Measurements from ENCODE around the gene LTBP1. TPM values are rescaled to one million over a fixed set of nuclear protein-coding genes. Genes with fewer than 3 reads are reported as not detected.

The LTBP1 gene
- total RNA-seq, 4 donors from 2014 or later, result 3.8 to 20.8 (median 11.3) TPM

DNA sequence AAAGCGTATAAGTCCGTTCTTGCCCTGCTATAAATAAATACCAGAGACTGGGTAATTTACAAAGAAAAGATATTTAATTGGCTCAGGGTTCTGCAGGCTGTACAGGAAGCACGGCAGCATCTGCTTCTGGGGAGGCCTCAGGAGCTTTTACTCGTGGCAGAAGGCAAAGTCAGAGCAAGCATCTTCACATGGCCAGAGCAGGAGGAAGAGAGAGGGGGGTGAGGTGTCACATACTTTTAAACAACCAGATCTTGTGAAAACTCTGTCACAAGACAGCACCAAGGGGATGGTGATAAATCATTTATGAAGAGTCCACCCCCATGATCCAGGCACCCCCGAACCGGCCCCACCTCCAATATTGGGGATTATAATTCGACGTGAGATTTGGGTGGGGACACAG, 130.6 kb downstream of the LTBP1 start:
- no peak for TF ChIP-seq POLR2A (IDR thresholded peaks at IDR 0.05)
- TF ChIP-seq, protein P1, sequence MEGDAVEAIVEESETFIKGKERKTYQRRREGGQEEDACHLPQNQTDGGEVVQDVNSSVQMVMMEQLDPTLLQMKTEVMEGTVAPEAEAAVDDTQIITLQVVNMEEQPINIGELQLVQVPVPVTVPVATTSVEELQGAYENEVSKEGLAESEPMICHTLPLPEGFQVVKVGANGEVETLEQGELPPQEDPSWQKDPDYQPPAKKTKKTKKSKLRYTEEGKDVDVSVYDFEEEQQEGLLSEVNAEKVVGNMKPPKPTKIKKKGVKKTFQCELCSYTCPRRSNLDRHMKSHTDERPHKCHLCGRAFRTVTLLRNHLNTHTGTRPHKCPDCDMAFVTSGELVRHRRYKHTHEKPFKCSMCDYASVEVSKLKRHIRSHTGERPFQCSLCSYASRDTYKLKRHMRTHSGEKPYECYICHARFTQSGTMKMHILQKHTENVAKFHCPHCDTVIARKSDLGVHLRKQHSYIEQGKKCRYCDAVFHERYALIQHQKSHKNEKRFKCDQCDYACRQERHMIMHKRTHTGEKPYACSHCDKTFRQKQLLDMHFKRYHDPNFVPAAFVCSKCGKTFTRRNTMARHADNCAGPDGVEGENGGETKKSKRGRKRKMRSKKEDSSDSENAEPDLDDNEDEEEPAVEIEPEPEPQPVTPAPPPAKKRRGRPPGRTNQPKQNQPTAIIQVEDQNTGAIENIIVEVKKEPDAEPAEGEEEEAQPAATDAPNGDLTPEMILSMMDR (IDR thresholded peaks at IDR 0.05), result no peak
- H3K4me3 ChIP-seq (ENCODE audit: low read depth, poor library complexity, severe bottlenecking), result no peak overlapping the region
- 67% methylated on average over 8 of the region's 8 CpGs for WGBS, 2 donors
- intact Hi-C loops (cut with DNase I; ENCODE audit: low total_unique reads), result no loop called here
- DNase-seq (ENCODE audit: low spot score in 2 of 2), result no peak

GRCh38 chr2:33077844-33078243, 131.1 kb downstream of the LTBP1 start:
- no peak for DNase-seq (ENCODE audit: low spot score in 2 of 2)
- intact Hi-C loops (cut with DNase I; ENCODE audit: low total_unique reads), result no loop called here
- H3K4me3 ChIP-seq (ENCODE audit: low read depth, poor library complexity, severe bottlenecking), result no peak overlapping the region
- TF ChIP-seq, protein P1 (IDR thresholded peaks at IDR 0.05), result no peak
- no peak for TF ChIP-seq POLR2A (IDR thresholded peaks at IDR 0.05)
- WGBS, 2 donors, result 54 to 76% methylated on average over 4 of the region's 4 CpGs

DNA sequence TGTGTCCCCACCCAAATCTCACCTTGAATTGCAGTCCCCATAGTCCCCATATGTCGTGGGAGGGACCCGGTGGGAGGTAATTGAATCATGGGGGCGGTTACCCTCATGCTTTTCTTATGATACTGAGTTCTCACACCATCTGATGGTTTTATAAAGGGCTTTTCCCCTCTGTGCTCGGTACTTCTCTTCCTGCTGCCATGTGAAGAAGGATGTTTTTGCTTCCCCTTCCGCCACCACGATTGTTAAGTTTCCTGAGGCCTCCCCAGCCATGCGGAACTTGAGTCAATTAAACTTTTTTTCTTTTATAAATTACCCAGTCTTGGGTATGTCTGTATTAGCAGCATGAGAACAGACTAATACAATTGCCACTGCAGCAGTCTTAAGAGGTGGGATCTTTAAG, 134.9 kb downstream of the LTBP1 start:
- no peak for DNase-seq (ENCODE audit: low spot score in 2 of 2)
- intact Hi-C loops (cut with DNase I; ENCODE audit: low total_unique reads), result no loop called here
- WGBS, 2 donors, result 77 to 83% methylated on average over 6 to 7 of the region's 7 CpGs
- TF ChIP-seq, protein P1 (IDR thresholded peaks at IDR 0.05), result no peak
- TF ChIP-seq POLR2A (IDR thresholded peaks at IDR 0.05), result no peak
- H3K4me3 ChIP-seq (ENCODE audit: low read depth, poor library complexity, severe bottlenecking), result no peak overlapping the region

DNA sequence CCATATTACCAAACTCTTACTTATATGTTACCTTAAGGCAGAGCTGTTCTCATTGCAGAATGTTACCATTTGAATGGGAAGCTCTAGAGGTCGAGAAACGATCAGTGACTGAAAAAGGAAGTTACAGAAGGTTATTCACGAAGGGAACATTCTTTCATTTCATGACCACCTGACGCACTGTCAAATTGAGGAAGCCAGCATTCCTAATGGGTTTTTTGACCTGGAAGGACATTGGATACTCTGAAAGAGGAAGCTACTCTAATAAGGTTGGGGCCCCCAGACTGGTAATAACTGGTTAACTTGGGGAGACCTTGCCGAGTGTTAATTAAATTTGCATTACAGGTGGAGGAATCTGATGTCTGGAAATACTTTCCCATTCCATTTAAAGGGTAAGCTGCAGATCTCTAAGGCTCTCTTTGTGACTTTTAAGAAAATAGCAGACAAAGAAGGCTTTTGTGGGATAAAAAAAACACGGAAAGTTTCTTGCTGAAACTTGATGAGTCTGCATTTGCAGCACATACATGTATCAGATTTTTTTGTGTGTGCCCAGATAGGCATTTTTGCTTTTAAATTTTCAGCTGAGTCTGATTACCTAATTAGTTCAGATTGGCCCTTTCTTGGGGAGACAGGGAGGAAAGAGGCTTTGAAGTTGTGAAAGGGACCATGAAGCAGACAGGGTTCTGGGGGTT, 137.1 kb downstream of the LTBP1 start:
- intact Hi-C loops (cut with DNase I; ENCODE audit: low total_unique reads), result no loop called here
- 55 to 75% methylated on average over 6 of the region's 6 CpGs for WGBS, 2 donors
- no peak for TF ChIP-seq POLR2A (IDR thresholded peaks at IDR 0.05)
- TF ChIP-seq, protein P1 (IDR thresholded peaks at IDR 0.05), result no peak
- H3K4me3 ChIP-seq (ENCODE audit: low read depth, poor library complexity, severe bottlenecking), result no peak overlapping the region
- no peak for DNase-seq (ENCODE audit: low spot score in 2 of 2)

DNA sequence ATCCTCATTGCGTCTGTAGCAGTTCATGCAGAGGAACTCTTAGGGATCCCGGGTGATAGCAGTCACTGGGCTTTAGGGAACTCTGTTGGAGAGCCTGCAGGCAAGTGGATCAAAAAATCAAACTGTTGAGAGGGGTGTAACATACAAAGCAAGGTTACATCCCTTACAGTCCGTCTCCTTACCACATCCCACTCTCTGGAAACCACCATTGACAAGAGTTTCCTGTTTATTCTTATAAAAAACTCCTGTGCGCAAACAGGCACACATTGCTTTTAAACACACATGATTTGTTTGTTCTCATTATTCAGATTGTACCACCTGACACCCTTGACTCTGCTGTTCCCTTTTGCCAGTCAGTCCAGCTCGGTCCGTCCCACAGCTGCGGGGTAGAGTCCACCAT, 137.7 kb downstream of the LTBP1 start:
- WGBS, 2 donors, result 72 to 86% methylated on average over 7 of the region's 7 CpGs
- TF ChIP-seq, protein P1 (IDR thresholded peaks at IDR 0.05), result no peak
- no peak for TF ChIP-seq POLR2A (IDR thresholded peaks at IDR 0.05)
- intact Hi-C loops (cut with DNase I; ENCODE audit: low total_unique reads), result no loop called here
- no peak overlapping the region for H3K4me3 ChIP-seq (ENCODE audit: low read depth, poor library complexity, severe bottlenecking)
- no peak for DNase-seq (ENCODE audit: low spot score in 2 of 2)

GRCh38 chr2:33085646-33086045, 138.9 kb downstream of the LTBP1 start:
- DNase-seq (ENCODE audit: low spot score in 2 of 2), result no peak
- no peak overlapping the region for H3K4me3 ChIP-seq (ENCODE audit: low read depth, poor library complexity, severe bottlenecking)
- no peak for TF ChIP-seq POLR2A (IDR thresholded peaks at IDR 0.05)
- TF ChIP-seq, protein P1 (IDR thresholded peaks at IDR 0.05), result no peak
- intact Hi-C loops (cut with DNase I; ENCODE audit: low total_unique reads), result no loop called here
- 69% methylated on average over 1 of the region's 1 CpG for WGBS, 2 donors

Data from lower leg skin (tissue), 4 donors.